ENCODE data around the gene ADAMTS16.

The ADAMTS16 gene, protein sequence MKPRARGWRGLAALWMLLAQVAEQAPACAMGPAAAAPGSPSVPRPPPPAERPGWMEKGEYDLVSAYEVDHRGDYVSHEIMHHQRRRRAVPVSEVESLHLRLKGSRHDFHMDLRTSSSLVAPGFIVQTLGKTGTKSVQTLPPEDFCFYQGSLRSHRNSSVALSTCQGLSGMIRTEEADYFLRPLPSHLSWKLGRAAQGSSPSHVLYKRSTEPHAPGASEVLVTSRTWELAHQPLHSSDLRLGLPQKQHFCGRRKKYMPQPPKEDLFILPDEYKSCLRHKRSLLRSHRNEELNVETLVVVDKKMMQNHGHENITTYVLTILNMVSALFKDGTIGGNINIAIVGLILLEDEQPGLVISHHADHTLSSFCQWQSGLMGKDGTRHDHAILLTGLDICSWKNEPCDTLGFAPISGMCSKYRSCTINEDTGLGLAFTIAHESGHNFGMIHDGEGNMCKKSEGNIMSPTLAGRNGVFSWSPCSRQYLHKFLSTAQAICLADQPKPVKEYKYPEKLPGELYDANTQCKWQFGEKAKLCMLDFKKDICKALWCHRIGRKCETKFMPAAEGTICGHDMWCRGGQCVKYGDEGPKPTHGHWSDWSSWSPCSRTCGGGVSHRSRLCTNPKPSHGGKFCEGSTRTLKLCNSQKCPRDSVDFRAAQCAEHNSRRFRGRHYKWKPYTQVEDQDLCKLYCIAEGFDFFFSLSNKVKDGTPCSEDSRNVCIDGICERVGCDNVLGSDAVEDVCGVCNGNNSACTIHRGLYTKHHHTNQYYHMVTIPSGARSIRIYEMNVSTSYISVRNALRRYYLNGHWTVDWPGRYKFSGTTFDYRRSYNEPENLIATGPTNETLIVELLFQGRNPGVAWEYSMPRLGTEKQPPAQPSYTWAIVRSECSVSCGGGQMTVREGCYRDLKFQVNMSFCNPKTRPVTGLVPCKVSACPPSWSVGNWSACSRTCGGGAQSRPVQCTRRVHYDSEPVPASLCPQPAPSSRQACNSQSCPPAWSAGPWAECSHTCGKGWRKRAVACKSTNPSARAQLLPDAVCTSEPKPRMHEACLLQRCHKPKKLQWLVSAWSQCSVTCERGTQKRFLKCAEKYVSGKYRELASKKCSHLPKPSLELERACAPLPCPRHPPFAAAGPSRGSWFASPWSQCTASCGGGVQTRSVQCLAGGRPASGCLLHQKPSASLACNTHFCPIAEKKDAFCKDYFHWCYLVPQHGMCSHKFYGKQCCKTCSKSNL

GRCh38 chr5:5139777-5140478 is at the start of gene ADAMTS16:
Gene ADAMTS16 (plus strand): TSS chr5:5140330. CDS start chr5:5140468, 138 bp downstream.
- no peak within 1 kb of the TSS for H3K4me3 ChIP-seq
- H3K36me3 ChIP-seq (ENCODE audit: insufficient read depth, low read length): no peaks in the 10 kb centered on the region
- TF ChIP-seq POLR2AphosphoS5 (IDR thresholded peaks at IDR 0.05; ENCODE audit: borderline replicate concordance, low read depth, low read length): no peak
- TF ChIP-seq FOXP2 (optimal IDR thresholded peaks at IDR 0.05; ENCODE audit: control extremely low read depth, extremely low read length, insufficient read depth): no peak
- TF ChIP-seq EZH2 (IDR thresholded peaks at IDR 0.05): no peak
- DNase-seq (ENCODE audit: low read depth, low spot score): no peak
- H3K9me3 ChIP-seq (ENCODE audit: low read depth, low read length): no peaks in the 10 kb centered on the region
- H3K9ac ChIP-seq (ENCODE audit: insufficient read length): no peak within 1 kb of the TSS
- H3K27ac ChIP-seq: no peak within 1 kb of the TSS

DNA sequence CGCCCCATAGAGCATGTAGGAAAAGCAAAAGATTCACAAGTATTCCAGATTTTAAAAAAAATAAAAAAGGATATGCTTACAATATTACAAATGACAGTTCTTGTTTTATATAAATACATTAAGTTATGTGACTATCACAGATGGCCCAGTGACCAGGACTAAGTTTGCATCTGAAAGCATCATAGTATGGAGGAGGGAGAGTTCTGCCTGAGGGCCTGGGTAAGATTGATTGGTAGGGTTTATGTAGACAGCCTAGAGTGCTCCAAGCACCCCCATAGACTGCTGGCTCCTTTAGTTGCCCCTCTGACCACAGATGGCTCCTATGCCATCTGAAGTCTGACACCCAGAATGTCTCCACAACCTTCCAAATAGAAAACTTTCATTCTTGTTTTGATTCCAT is 48.0 kb upstream of the ADAMTS16 start:
- TF ChIP-seq EZH2 (IDR thresholded peaks at IDR 0.05) (no peak), POLR2AphosphoS5 (IDR thresholded peaks at IDR 0.05; ENCODE audit: borderline replicate concordance, low read depth, low read length) (no peak), FOXP2 (optimal IDR thresholded peaks at IDR 0.05; ENCODE audit: control extremely low read depth, extremely low read length, insufficient read depth) (no peak)
- no peak overlapping the region for H3K4me3 ChIP-seq

DNA sequence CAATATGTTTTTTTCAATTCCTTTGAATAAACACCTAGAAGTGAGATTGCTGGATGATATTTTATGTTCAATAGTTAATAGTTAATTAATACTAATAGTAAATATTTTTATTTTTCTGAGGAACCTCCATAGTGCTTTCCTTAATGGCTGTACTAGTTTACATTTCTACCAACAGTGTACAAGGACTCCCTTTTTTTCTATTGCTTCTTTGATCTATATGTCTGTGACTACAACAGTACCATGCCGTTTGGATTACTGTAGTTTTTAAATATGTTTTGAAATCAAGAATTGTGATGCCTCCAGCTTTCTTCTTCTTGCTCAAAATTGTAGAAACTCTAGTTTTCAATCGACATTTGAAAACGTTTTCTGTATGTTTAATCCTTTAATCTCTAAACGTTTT is 39.5 kb upstream of the ADAMTS16 start:
- no peak for DNase-seq (ENCODE audit: low read depth, low spot score)
- Histone ChIP-seq H3K9ac (ENCODE audit: insufficient read length) (no peak overlapping the region), H3K27ac (no peak overlapping the region), H3K36me3 (ENCODE audit: insufficient read depth, low read length) (no peaks in the 10 kb centered on the region), H3K4me3 (no peak overlapping the region), H3K9me3 (ENCODE audit: low read depth, low read length) (peaks cover 3% of the 10 kb centered on the region; the same call in 1 of the 2 replicates)
- TF ChIP-seq EZH2 (IDR thresholded peaks at IDR 0.05): no peak
- TF ChIP-seq POLR2AphosphoS5 (IDR thresholded peaks at IDR 0.05; ENCODE audit: borderline replicate concordance, low read depth, low read length): no peak
- no peak for TF ChIP-seq FOXP2 (optimal IDR thresholded peaks at IDR 0.05; ENCODE audit: control extremely low read depth, extremely low read length, insufficient read depth)

More for the DNA sequence above, 48.0 kb upstream of the ADAMTS16 start:
- Histone ChIP-seq H3K9ac (ENCODE audit: insufficient read length) (no peak overlapping the region), H3K9me3 (ENCODE audit: low read depth, low read length) (no peaks in the 10 kb centered on the region), H3K27ac (no peak overlapping the region), H3K36me3 (ENCODE audit: insufficient read depth, low read length) (no peaks in the 10 kb centered on the region)
- DNase-seq (ENCODE audit: low read depth, low spot score): no peak

- no peak for DNase-seq (ENCODE audit: low read depth, low spot score)
- Histone ChIP-seq H3K4me3 (no peak overlapping the region), H3K36me3 (ENCODE audit: insufficient read depth, low read length) (no peaks in the 10 kb centered on the region), H3K9ac (ENCODE audit: insufficient read length) (no peak overlapping the region), H3K9me3 (ENCODE audit: low read depth, low read length) (peaks cover 3% of the 10 kb centered on the region; the same call in 1 of the 2 replicates), H3K27ac (no peak overlapping the region)
- TF ChIP-seq POLR2AphosphoS5 (IDR thresholded peaks at IDR 0.05; ENCODE audit: borderline replicate concordance, low read depth, low read length) (no peak), FOXP2 (optimal IDR thresholded peaks at IDR 0.05; ENCODE audit: control extremely low read depth, extremely low read length, insufficient read depth) (no peak), EZH2 (IDR thresholded peaks at IDR 0.05) (no peak)
Measured at GRCh38 chr5:5101676-5102075, 38.5 kb upstream of the ADAMTS16 start.

DNA sequence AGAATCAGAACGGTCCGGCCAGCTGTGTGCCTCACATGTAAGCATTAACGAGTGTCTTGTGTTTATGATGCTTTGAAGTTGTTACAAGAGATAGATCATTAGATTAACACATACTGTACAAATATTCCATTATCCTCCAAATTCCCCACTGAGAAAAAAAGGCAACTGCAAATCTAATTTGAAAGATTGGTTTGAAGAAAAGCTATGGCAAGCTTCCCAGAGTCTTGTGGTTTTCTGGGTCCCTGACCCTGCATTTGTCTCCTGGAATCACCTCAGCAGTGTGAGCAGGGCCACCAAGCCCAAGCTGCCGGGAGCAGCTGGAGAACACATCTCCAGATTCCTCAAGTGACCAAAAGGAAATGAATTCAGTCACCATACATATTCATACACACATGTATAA is 36.9 kb upstream of the ADAMTS16 start:
- no peak overlapping the region for H3K9ac ChIP-seq (ENCODE audit: insufficient read length)
- DNase-seq (ENCODE audit: low read depth, low spot score): no peak
- H3K27ac ChIP-seq: no peak overlapping the region
- no peak overlapping the region for H3K4me3 ChIP-seq
- H3K36me3 ChIP-seq (ENCODE audit: insufficient read depth, low read length): no peaks in the 10 kb centered on the region
- peaks cover 3% of the 10 kb centered on the region; the same call in 1 of the 2 replicates for H3K9me3 ChIP-seq (ENCODE audit: low read depth, low read length)
- TF ChIP-seq POLR2AphosphoS5 (IDR thresholded peaks at IDR 0.05; ENCODE audit: borderline replicate concordance, low read depth, low read length) (no peak), FOXP2 (optimal IDR thresholded peaks at IDR 0.05; ENCODE audit: control extremely low read depth, extremely low read length, insufficient read depth) (no peak), EZH2 (IDR thresholded peaks at IDR 0.05) (no peak)

DNA sequence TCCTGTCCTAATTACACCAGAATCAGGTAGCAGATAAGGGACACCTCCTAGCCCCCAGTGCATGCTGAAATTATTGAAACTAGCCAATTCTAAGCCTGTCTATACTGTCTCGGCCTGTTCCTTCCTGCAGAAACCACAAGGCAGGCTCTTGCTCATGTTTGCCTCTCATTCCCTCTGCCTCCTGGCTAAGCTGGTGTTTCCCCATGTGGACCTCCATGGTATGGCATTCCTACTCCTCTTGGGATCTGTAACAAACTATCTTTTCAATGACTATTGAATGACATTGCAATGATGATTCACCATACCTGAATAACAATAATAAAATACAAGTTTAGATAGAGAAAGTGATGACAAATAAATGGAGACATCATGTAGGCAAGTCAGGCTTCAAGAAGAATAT is 35.6 kb upstream of the ADAMTS16 start:
- peaks cover 3% of the 10 kb centered on the region; the same call in 1 of the 2 replicates for H3K9me3 ChIP-seq (ENCODE audit: low read depth, low read length)
- no peak for TF ChIP-seq EZH2 (IDR thresholded peaks at IDR 0.05)
- no peak for TF ChIP-seq POLR2AphosphoS5 (IDR thresholded peaks at IDR 0.05; ENCODE audit: borderline replicate concordance, low read depth, low read length)
- no peak for TF ChIP-seq FOXP2 (optimal IDR thresholded peaks at IDR 0.05; ENCODE audit: control extremely low read depth, extremely low read length, insufficient read depth)
- no peaks in the 10 kb centered on the region for H3K36me3 ChIP-seq (ENCODE audit: insufficient read depth, low read length)
- no peak overlapping the region for H3K4me3 ChIP-seq
- no peak for DNase-seq (ENCODE audit: low read depth, low spot score)
- H3K27ac ChIP-seq: no peak overlapping the region
- H3K9ac ChIP-seq (ENCODE audit: insufficient read length): no peak overlapping the region

DNA sequence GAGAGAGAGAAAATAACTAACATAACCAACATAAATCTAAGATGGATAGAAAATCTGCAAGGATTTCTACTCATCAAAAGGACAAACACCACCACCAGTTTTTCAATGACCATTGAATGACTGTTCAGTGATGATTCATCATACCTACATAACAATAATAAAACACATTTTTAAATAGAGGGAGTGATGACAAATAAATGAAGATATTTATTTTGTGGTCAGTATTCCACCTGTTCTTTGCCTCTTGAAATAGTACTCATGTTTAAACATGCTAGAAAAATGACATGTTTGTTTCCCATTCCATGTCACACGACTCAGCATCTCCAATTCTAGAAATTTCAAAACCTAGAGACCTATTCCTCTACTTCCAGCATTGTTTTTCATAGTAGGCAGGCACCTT is 34.6 kb upstream of the ADAMTS16 start:
- peaks cover 3% of the 10 kb centered on the region; the same call in 1 of the 2 replicates for H3K9me3 ChIP-seq (ENCODE audit: low read depth, low read length)
- H3K9ac ChIP-seq (ENCODE audit: insufficient read length): no peak overlapping the region
- no peak overlapping the region for H3K4me3 ChIP-seq
- no peak overlapping the region for H3K27ac ChIP-seq
- no peaks in the 10 kb centered on the region for H3K36me3 ChIP-seq (ENCODE audit: insufficient read depth, low read length)
- no peak for TF ChIP-seq EZH2 (IDR thresholded peaks at IDR 0.05)
- no peak for TF ChIP-seq FOXP2 (optimal IDR thresholded peaks at IDR 0.05; ENCODE audit: control extremely low read depth, extremely low read length, insufficient read depth)
- TF ChIP-seq POLR2AphosphoS5 (IDR thresholded peaks at IDR 0.05; ENCODE audit: borderline replicate concordance, low read depth, low read length): no peak
- no peak for DNase-seq (ENCODE audit: low read depth, low spot score)
